Fibroblast of lung (primary cell): ENCODE data around the gene NOVA1.

Experiments used
- EZH2 ChIP-seq: IDR thresholded peaks from 2 replicates; pipeline ENCODE4 v1.5.1; 2012; ENCODE audit warnings: low read length, control low read depth, mild to moderate bottlenecking; ENCODE audit errors: missing control alignments
- TF ChIP-seq, protein P1 (sequence below), 2 donors: IDR thresholded peaks in 1 of 2; conservative IDR thresholded peaks in 1 of 2; 1 replicate in 1 of 2; 2 replicates in 1 of 2; pipeline ENCODE4 v1.5.1; 2011 to 2012; ENCODE audit warnings: low read length in 2 of 2, control low read depth in 1 of 2, inconsistent platforms in 1 of 2, low read depth in 1 of 2, mild to moderate bottlenecking in 1 of 2

DNA sequence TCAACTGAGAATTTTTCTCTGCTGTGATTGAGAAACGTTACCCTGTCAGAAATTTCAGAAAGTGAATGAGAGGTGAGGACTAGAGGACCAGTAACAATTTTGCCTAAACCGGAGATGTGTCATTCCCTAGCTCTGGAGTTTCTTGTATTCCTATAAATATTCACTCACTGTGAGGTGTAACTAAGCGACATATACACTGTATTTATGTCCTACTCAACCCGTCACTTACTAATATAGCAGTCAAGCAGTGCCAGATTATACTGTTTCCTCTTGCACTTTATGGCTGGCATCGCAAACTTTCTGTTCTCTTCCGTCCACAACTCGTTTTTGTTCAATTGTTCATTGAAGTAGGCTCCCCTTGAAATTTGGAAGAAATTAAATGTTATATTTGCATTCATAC lies 192.9 kb downstream of the NOVA1 start:
- TF ChIP-seq, protein P1, sequence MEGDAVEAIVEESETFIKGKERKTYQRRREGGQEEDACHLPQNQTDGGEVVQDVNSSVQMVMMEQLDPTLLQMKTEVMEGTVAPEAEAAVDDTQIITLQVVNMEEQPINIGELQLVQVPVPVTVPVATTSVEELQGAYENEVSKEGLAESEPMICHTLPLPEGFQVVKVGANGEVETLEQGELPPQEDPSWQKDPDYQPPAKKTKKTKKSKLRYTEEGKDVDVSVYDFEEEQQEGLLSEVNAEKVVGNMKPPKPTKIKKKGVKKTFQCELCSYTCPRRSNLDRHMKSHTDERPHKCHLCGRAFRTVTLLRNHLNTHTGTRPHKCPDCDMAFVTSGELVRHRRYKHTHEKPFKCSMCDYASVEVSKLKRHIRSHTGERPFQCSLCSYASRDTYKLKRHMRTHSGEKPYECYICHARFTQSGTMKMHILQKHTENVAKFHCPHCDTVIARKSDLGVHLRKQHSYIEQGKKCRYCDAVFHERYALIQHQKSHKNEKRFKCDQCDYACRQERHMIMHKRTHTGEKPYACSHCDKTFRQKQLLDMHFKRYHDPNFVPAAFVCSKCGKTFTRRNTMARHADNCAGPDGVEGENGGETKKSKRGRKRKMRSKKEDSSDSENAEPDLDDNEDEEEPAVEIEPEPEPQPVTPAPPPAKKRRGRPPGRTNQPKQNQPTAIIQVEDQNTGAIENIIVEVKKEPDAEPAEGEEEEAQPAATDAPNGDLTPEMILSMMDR (conservative IDR thresholded peaks at IDR 0.05 in 1 of 2, IDR thresholded peaks at IDR 0.05 in 1 of 2; ENCODE audit: low read depth in 1 of 2, low read length in 2 of 2) = no peak
- no peak for TF ChIP-seq EZH2
